Muscle layer of duodenum (tissue), 2 donors: Measurements from ENCODE around the gene MADD.
A peak's percentile ranks its signal among the peaks of the same experiment; 100 is the strongest.

Experiments
- H3K27ac ChIP-seq: one replicate; pipeline ENCODE4 v1.7.0; 2013; ENCODE audit warnings: mild to moderate bottlenecking, low read length
- H3K27me3 ChIP-seq: one replicate; pipeline ENCODE4 v1.7.0; 2013; ENCODE audit warnings: low read depth, mild to moderate bottlenecking, control low read depth, low read length
- H3K36me3 ChIP-seq, 2 donors: one replicate each; pipeline ENCODE4 v1.7.0; 2013; ENCODE audit warnings: low read length in 2 of 2, control low read depth in 1 of 2, mild to moderate bottlenecking in 1 of 2; ENCODE audit not compliant: insufficient read depth in 2 of 2, control insufficient read depth in 1 of 2
- H3K4me1 ChIP-seq, 2 donors: one replicate each; pipeline ENCODE4 v1.7.0; 2013; ENCODE audit warnings: low read length in 2 of 2, mild to moderate bottlenecking in 2 of 2, control low read depth in 1 of 2, moderate library complexity in 1 of 2; ENCODE audit not compliant: insufficient read depth in 2 of 2, control insufficient read depth in 1 of 2
- H3K4me3 ChIP-seq, 2 donors: one replicate each; pipeline ENCODE4 v1.7.0; 2013; ENCODE audit warnings: low read length in 2 of 2, low read depth in 1 of 2, mild to moderate bottlenecking in 1 of 2
- H3K9me3 ChIP-seq, 2 donors: one replicate each; pipeline ENCODE4 v1.7.0; 2013; ENCODE audit warnings: low read length in 2 of 2, control low read depth in 1 of 2, mild to moderate bottlenecking in 1 of 2; ENCODE audit not compliant: control insufficient read depth in 1 of 2
- donor health status: healthy.

MADD gene

GRCh38 chr11:47347137-47347536, 77.2 kb downstream of the MADD start:
- Histone ChIP-seq H3K27me3 (no peaks in the 10 kb centered on the region), H3K4me1 (no peaks in the 10 kb centered on the region), H3K9me3 (no peaks in the 10 kb centered on the region), H3K36me3 (no peaks in the 10 kb centered on the region), H3K27ac (no peak overlapping the region), H3K4me3 (no peak overlapping the region)

- Histone ChIP-seq H3K27ac (no peak overlapping the region), H3K4me3 (no peak overlapping the region), H3K4me1 (no peaks in the 10 kb centered on the region), H3K27me3 (no peaks in the 10 kb centered on the region), H3K9me3 (no peaks in the 10 kb centered on the region), H3K36me3 (no peaks in the 10 kb centered on the region)
Measured at GRCh38 chr11:47348131-47348802, 78.3 kb downstream of the MADD start.

- Histone ChIP-seq H3K4me1 (no peaks in the 10 kb centered on the region), H3K4me3 (no peak overlapping the region), H3K27ac (no peak overlapping the region), H3K9me3 (no peaks in the 10 kb centered on the region), H3K27me3 (no peaks in the 10 kb centered on the region), H3K36me3 (no peaks in the 10 kb centered on the region)
Measured at GRCh38 chr11:47348859-47349258, 78.9 kb downstream of the MADD start.

GRCh38 chr11:47349521-47350095, 79.7 kb downstream of the MADD start:
- no peaks in the 10 kb centered on the region for H3K9me3 ChIP-seq
- no peaks in the 10 kb centered on the region for H3K27me3 ChIP-seq
- peaks cover 0 to 2% of the 10 kb centered on the region in 2 donors for H3K4me1 ChIP-seq
- no peak overlapping the region for H3K27ac ChIP-seq
- no peaks in the 10 kb centered on the region for H3K36me3 ChIP-seq
- no peak overlapping the region for H3K4me3 ChIP-seq

- H3K4me1 ChIP-seq, result peaks cover 0 to 4% of the 10 kb centered on the region in 2 donors
- no peak overlapping the region for H3K4me3 ChIP-seq
- no peaks in the 10 kb centered on the region for H3K27me3 ChIP-seq
- no peaks in the 10 kb centered on the region for H3K9me3 ChIP-seq
- H3K27ac ChIP-seq, result no peak overlapping the region
- no peaks in the 10 kb centered on the region for H3K36me3 ChIP-seq
Measured at GRCh38 chr11:47350315-47350714, 80.4 kb downstream of the MADD start.

- no peaks in the 10 kb centered on the region for H3K9me3 ChIP-seq
- no peaks in the 10 kb centered on the region for H3K27me3 ChIP-seq
- no peak overlapping the region for H3K4me3 ChIP-seq
- peaks cover 0 to 4% of the 10 kb centered on the region in 2 donors for H3K4me1 ChIP-seq
- no peak overlapping the region for H3K27ac ChIP-seq
- H3K36me3 ChIP-seq, result no peaks in the 10 kb centered on the region
Measured at GRCh38 chr11:47351156-47352126, 81.5 kb downstream of the MADD start.

- Histone ChIP-seq H3K4me3 (no peak within 1 kb of the TSS), H3K27ac (no peak within 1 kb of the TSS), H3K27me3 (no peaks in the 10 kb centered on the region), H3K9me3 (no peaks in the 10 kb centered on the region), H3K4me1 (peaks cover 0 to 4% of the 10 kb centered on the region in 2 donors), H3K36me3 (no peaks in the 10 kb centered on the region)
Measured at GRCh38 chr11:47352556-47352955, 82.6 kb downstream of the MADD start, which contains the start of gene MYBPC3. Gene MYBPC3 (minus strand): TSS chr11:47352702. CDS start chr11:47352647, 55 bp downstream.

- Histone ChIP-seq H3K4me1 (peaks cover 0 to 4% of the 10 kb centered on the region in 2 donors), H3K27ac (no peak overlapping the region), H3K27me3 (no peaks in the 10 kb centered on the region), H3K9me3 (no peaks in the 10 kb centered on the region), H3K4me3 (peak overlapping the region in 1 of 2 donors; percentile 61), H3K36me3 (no peaks in the 10 kb centered on the region)
Measured at GRCh38 chr11:47353978-47354774, 84.2 kb downstream of the MADD start.

- Histone ChIP-seq H3K36me3 (no peaks in the 10 kb centered on the region), H3K27me3 (no peaks in the 10 kb centered on the region), H3K27ac (no peak overlapping the region), H3K9me3 (no peaks in the 10 kb centered on the region), H3K4me1 (peaks cover 0 to 4% of the 10 kb centered on the region in 2 donors), H3K4me3 (peak overlapping the region; percentile 11 to 61)
Measured at GRCh38 chr11:47354913-47355282, 85.0 kb downstream of the MADD start.

- Histone ChIP-seq H3K4me1 (peaks cover 0 to 4% of the 10 kb centered on the region in 2 donors), H3K27ac (no peak overlapping the region), H3K4me3 (peak overlapping the region; percentile 11 to 61), H3K27me3 (no peaks in the 10 kb centered on the region), H3K36me3 (no peaks in the 10 kb centered on the region), H3K9me3 (no peaks in the 10 kb centered on the region)
Measured at GRCh38 chr11:47355283-47356128, 85.6 kb downstream of the MADD start.
